Vagina (tissue), 2 donors: Measurements from ENCODE around the gene CD226.

ENCODE experiments used
- CTCF ChIP-seq, 3 experiments: fragments of 450-650 bp in 2 of 3; fragments of 200-600 bp in 1 of 3; sonication (generic) in 1 of 3; IDR thresholded peaks; one replicate each; pipeline ENCODE4 v1.5.1; 2017 to 2019; ENCODE audit warnings: antibody characterized with exemption in 3 of 3, mild to moderate bottlenecking in 2 of 3, moderate library complexity in 2 of 3
- POLR2A ChIP-seq, 2 donors: fragments of 450-650 bp; IDR thresholded peaks; one replicate each; pipeline ENCODE4 v1.6.1; 2017; ENCODE audit warnings: antibody characterized with exemption in 2 of 2, mild to moderate bottlenecking in 2 of 2, moderate library complexity in 2 of 2
- POLR2AphosphoS5 ChIP-seq, 2 donors: sonication (generic); formaldehyde crosslinking; IDR thresholded peaks; one replicate each; pipeline ENCODE4 v1.9.0; 2017; ENCODE audit warnings: antibody characterized with exemption in 2 of 2, mild to moderate bottlenecking in 2 of 2, low read depth in 1 of 2; ENCODE audit not compliant: insufficient read depth in 1 of 2

DNA sequence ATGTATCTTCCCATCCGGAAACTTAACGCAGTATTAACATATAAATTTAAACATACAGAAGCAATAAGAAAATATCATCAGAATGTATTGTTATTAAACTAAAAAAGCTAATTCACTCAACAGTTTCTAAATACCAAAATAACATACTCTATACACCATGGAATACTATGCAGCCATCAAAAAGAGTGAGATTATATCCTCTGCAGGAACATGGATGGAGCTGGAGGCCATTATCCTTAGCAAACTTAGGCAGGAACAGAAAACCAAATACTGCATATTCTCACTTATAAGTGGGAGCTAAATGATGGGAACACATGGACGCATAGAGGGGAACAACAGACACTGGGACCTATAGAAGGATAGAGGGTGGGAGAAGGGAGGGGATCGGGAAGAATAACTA is 127.1 kb downstream of the CD226 start:
- no peak for TF ChIP-seq POLR2A (IDR thresholded peaks at IDR 0.05)
- TF ChIP-seq CTCF (IDR thresholded peaks at IDR 0.05), result no peak
- no peak for TF ChIP-seq POLR2AphosphoS5 (IDR thresholded peaks at IDR 0.05; ENCODE audit: insufficient read depth in 1 of 2, low read depth in 1 of 2)
